HepG2 (cell line): ENCODE data around the gene CPSF7. TPM values are rescaled to one million over a fixed set of nuclear protein-coding genes. Genes with fewer than 3 reads are reported as not detected.
A peak's percentile ranks its signal among the peaks of the same experiment; 100 is the strongest.

Experiments used
- CBX5 ChIP-seq: sonication (generic); formaldehyde crosslinking; IDR thresholded peaks from 2 replicates; pipeline ENCODE4 v1.4.0; 2020; ENCODE audit warnings: missing genetic modification reagents, borderline replicate concordance
- FOSL2 ChIP-seq: sonication (generic); formaldehyde crosslinking; IDR thresholded peaks from 2 replicates; pipeline ENCODE4 v1.4.0; 2020; ENCODE audit warnings: missing genetic modification reagents
- FOXA3 ChIP-seq: IDR thresholded peaks from 2 replicates; pipeline ENCODE4 v1.6.1; 2016; ENCODE audit warnings: missing genetic modification reagents, missing compliant biosample characterization
- HHEX ChIP-seq: IDR thresholded peaks from 2 replicates; pipeline ENCODE4 v1.6.1; 2016; ENCODE audit warnings: control low read depth
- IRF9 ChIP-seq: sonication (generic); formaldehyde crosslinking; IDR thresholded peaks from 2 replicates; pipeline ENCODE4 v1.8.0; 2022; ENCODE audit warnings: missing genetic modification reagents, mild to moderate bottlenecking, borderline replicate concordance
- KAT8 ChIP-seq: IDR thresholded peaks from 2 replicates; pipeline ENCODE4 v1.6.1; 2016; ENCODE audit warnings: missing genetic modification reagents, missing compliant biosample characterization
- NFIC ChIP-seq: IDR thresholded peaks from 2 replicates; pipeline ENCODE4 v1.6.1; 2012; ENCODE audit warnings: mild to moderate bottlenecking, low read length, inconsistent platforms
- NFYB ChIP-seq: sonication (generic); formaldehyde crosslinking; IDR thresholded peaks from 2 replicates; pipeline ENCODE4 v1.4.0; 2020; ENCODE audit warnings: missing genetic modification reagents
- TAF1 ChIP-seq: sonication (generic); formaldehyde crosslinking; IDR thresholded peaks from 2 replicates; pipeline ENCODE4 v1.4.0; 2020; ENCODE audit warnings: missing genetic modification reagents
- THAP11 ChIP-seq: IDR thresholded peaks from 2 replicates; pipeline ENCODE4 v1.6.1; 2016; ENCODE audit warnings: missing biosample characterization, missing genetic modification reagents
- TRAFD1 ChIP-seq: sonication (generic); formaldehyde crosslinking; IDR thresholded peaks from 2 replicates; pipeline ENCODE4 v1.5.1; 2020; ENCODE audit warnings: missing genetic modification reagents, mild to moderate bottlenecking, borderline replicate concordance
- ZFP1 ChIP-seq: IDR thresholded peaks from 2 replicates; pipeline ENCODE4 v1.6.1; 2016
- ZNF232 ChIP-seq: sonication (generic); formaldehyde crosslinking; IDR thresholded peaks from 2 replicates; pipeline ENCODE4 v1.4.0; 2020; ENCODE audit warnings: missing genetic modification reagents, borderline replicate concordance
- ZNF468 ChIP-seq: sonication (generic); formaldehyde crosslinking; IDR thresholded peaks from 2 replicates; pipeline ENCODE4 v1.8.0; 2022; ENCODE audit warnings: mild to moderate bottlenecking, moderate library complexity, missing genetic modification reagents
- ZNF546 ChIP-seq: sonication (generic); formaldehyde crosslinking; conservative IDR thresholded peaks from 2 replicates; pipeline ENCODE4 v1.8.1; 2023; ENCODE audit warnings: mild to moderate bottlenecking, missing genetic modification reagents
- ZNF557 ChIP-seq: sonication (generic); formaldehyde crosslinking; IDR thresholded peaks from 2 replicates; pipeline ENCODE4 v1.4.0; 2020; ENCODE audit warnings: missing genetic modification reagents
- ZNF709 ChIP-seq: sonication (generic); formaldehyde crosslinking; IDR thresholded peaks from 2 replicates; pipeline ENCODE4 v1.5.0; 2020; ENCODE audit warnings: mild to moderate bottlenecking, missing genetic modification reagents
- ZNF891 ChIP-seq: sonication (generic); formaldehyde crosslinking; IDR thresholded peaks from 2 replicates; pipeline ENCODE4 v1.5.0; 2020; ENCODE audit warnings: mild to moderate bottlenecking, missing genetic modification reagents
- polyA plus RNA-seq, 8 experiments: library from polyadenylated mRNA; depleted of rRNA in 3 of 8; stranded (reverse) in 7 of 8; unstranded in 1 of 8; fragments of >200 nt; fragmentation: Illumina TruSeq in 4 of 8; extraction: Trizol in 4 of 8; gene quantifications; 2 replicates each; pipeline versions ENCODE4 v1.2.1 to v1.2.3, GENCODE V29; 2011 to 2016; ENCODE audit warnings: low read depth in 4 of 8, missing spikeins in 1 of 8, mixed read lengths in 1 of 8; ENCODE audit not compliant: insufficient read depth in 1 of 8
- total RNA-seq, 5 experiments: library from RNA; depleted of rRNA; stranded (reverse); fragments of >200 nt; fragmentation: Illumina TruSeq; extraction: Trizol; gene quantifications; 2 replicates each; pipeline ENCODE4 v1.2.3, GENCODE V29; 2016; ENCODE audit warnings: low read depth in 1 of 5
- TF ChIP-seq, protein P1 (sequence below): sonication (generic); formaldehyde crosslinking; IDR thresholded peaks from 2 replicates; pipeline ENCODE4 v1.5.0; 2020; ENCODE audit warnings: missing genetic modification reagents
- TF ChIP-seq, protein P2 (sequence below): sonication (generic); formaldehyde crosslinking; IDR thresholded peaks from 2 replicates; pipeline ENCODE4 v1.8.0; 2023; ENCODE audit warnings: mild to moderate bottlenecking, missing genetic modification reagents
- TF ChIP-seq, protein P3 (sequence below): sonication (generic); formaldehyde crosslinking; IDR thresholded peaks from 2 replicates; pipeline ENCODE4 v1.4.0; 2020; ENCODE audit warnings: mild to moderate bottlenecking, missing genetic modification reagents, borderline replicate concordance
- TF ChIP-seq, protein P4 (sequence below): sonication (generic); formaldehyde crosslinking; IDR thresholded peaks from 2 replicates; pipeline ENCODE4 v1.5.0; 2020; ENCODE audit warnings: missing genetic modification reagents

Gene CPSF7
- total and polyA plus RNA-seq, 2 of the 13 experiments (the other 11 are each of a cell fraction or from before 2014, with no cell fraction given) = 34.1 to 36.8 TPM

- no peak; the same call in 1 of the 2 replicates for TF ChIP-seq FOXA3 (CRISPR knock-in tag)
- TF ChIP-seq ZNF891 (CRISPR knock-in tag) = peak; percentile 83; the same call in 1 of the 2 replicates
- TF ChIP-seq ZNF468 (CRISPR knock-in tag) = peak; percentile 82
- TF ChIP-seq, protein P1, sequence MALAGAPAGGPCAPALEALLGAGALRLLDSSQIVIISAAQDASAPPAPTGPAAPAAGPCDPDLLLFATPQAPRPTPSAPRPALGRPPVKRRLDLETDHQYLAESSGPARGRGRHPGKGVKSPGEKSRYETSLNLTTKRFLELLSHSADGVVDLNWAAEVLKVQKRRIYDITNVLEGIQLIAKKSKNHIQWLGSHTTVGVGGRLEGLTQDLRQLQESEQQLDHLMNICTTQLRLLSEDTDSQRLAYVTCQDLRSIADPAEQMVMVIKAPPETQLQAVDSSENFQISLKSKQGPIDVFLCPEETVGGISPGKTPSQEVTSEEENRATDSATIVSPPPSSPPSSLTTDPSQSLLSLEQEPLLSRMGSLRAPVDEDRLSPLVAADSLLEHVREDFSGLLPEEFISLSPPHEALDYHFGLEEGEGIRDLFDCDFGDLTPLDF = peak; percentile 95
- TF ChIP-seq HHEX (CRISPR knock-in tag) = no peak
- no peak for TF ChIP-seq NFIC
- peak; percentile 77 for TF ChIP-seq ZFP1
- TF ChIP-seq NFYB (CRISPR knock-in tag) = peak; percentile 75
- TF ChIP-seq CBX5 (CRISPR knock-in tag) = peak; percentile 41; the same call in 1 of the 2 replicates
- peak; percentile 73; the same call in 1 of the 2 replicates for TF ChIP-seq ZNF232 (CRISPR knock-in tag)
- TF ChIP-seq, protein P2, sequence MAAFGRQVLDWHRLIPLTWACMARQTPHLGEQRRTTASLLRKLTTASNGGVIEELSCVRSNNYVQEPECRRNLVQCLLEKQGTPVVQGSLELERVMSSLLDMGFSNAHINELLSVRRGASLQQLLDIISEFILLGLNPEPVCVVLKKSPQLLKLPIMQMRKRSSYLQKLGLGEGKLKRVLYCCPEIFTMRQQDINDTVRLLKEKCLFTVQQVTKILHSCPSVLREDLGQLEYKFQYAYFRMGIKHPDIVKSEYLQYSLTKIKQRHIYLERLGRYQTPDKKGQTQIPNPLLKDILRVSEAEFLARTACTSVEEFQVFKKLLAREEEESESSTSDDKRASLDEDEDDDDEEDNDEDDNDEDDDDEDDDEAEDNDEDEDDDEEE (CRISPR knock-in tag) = no peak
- TF ChIP-seq FOSL2 (CRISPR knock-in tag) = no peak
- peak; percentile 68; the same call in 1 of the 2 replicates for TF ChIP-seq ZNF546 (CRISPR knock-in tag)
- peak; percentile 81 for TF ChIP-seq TAF1
- peak; percentile 95 for TF ChIP-seq KAT8
- peak; percentile 97 for TF ChIP-seq THAP11 (CRISPR knock-in tag)
- TF ChIP-seq, protein P3, sequence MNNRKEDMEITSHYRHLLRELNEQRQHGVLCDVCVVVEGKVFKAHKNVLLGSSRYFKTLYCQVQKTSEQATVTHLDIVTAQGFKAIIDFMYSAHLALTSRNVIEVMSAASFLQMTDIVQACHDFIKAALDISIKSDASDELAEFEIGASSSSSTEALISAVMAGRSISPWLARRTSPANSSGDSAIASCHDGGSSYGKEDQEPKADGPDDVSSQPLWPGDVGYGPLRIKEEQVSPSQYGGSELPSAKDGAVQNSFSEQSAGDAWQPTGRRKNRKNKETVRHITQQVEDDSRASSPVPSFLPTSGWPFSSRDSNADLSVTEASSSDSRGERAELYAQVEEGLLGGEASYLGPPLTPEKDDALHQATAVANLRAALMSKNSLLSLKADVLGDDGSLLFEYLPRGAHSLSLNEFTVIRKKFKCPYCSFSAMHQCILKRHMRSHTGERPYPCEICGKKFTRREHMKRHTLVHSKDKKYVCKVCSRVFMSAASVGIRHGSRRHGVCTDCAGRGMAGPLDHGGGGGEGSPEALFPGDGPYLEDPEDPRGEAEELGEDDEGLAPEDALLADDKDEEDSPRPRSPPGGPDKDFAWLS = 0 out of 2 replicates have a peak, but pooled peaks have one; percentile 57
- TF ChIP-seq, protein P4, sequence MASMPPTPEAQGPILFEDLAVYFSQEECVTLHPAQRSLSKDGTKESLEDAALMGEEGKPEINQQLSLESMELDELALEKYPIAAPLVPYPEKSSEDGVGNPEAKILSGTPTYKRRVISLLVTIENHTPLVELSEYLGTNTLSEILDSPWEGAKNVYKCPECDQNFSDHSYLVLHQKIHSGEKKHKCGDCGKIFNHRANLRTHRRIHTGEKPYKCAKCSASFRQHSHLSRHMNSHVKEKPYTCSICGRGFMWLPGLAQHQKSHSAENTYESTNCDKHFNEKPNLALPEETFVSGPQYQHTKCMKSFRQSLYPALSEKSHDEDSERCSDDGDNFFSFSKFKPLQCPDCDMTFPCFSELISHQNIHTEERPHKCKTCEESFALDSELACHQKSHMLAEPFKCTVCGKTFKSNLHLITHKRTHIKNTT (CRISPR knock-in tag) = no peak
- no peak for TF ChIP-seq TRAFD1 (CRISPR knock-in tag)
- 0 out of 2 replicates have a peak, but pooled peaks have one; percentile 61 for TF ChIP-seq IRF9 (CRISPR knock-in tag)
- TF ChIP-seq ZNF709 (CRISPR knock-in tag) = peak; percentile 89
- 0 out of 2 replicates have a peak, but pooled peaks have one; percentile 44 for TF ChIP-seq ZNF557 (CRISPR knock-in tag)
Measured at GRCh38 chr11:61361741-61362541, 67.8 kb downstream of the CPSF7 start, which contains the start of the genes CYB561A3 and TMEM138 (continued).
